Measurements from ENCODE around the gene ANGPT4.
A peak's percentile ranks its signal among the peaks of the same experiment; 100 is the strongest.

ANGPT4 gene, protein sequence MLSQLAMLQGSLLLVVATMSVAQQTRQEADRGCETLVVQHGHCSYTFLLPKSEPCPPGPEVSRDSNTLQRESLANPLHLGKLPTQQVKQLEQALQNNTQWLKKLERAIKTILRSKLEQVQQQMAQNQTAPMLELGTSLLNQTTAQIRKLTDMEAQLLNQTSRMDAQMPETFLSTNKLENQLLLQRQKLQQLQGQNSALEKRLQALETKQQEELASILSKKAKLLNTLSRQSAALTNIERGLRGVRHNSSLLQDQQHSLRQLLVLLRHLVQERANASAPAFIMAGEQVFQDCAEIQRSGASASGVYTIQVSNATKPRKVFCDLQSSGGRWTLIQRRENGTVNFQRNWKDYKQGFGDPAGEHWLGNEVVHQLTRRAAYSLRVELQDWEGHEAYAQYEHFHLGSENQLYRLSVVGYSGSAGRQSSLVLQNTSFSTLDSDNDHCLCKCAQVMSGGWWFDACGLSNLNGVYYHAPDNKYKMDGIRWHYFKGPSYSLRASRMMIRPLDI

DNA sequence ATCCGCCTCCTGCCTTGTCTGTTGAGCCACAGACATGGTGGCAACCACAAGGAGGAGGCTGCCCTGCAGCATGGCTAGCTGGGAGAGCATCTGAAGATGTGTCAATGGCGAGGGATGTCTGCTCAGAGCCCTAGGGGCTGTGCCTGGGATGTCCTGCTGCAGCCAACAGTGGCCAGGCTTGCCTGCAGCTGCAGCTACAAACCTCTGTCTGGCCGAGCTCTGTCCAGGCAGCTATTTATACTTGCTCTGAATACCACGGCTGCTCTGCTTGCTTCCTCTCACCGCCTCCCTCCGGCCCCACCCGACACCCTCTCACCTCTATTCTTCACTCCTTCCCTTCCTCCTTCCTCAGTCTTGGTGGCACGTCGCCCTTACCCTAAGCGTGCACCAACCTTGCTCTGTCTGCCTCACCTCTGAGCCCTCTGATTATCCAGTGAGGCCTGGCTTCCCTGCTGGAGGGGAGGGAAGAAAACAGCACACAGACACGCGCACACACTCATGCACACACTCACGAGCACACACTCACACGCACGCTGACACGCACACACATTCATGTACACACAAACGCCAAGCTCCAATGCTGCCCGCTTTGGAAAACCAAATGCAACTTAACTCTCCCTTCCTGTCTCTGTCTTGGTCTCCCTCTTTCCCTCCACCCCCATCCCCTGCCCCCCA is at the start of gene ANGPT4:
Gene ANGPT4, minus strand, starts transcription at position 210 of the 675 bp plus-strand sequence. Its CDS starts 120 bp downstream, at position 90.
- DNase-seq, result no peak

DNA sequence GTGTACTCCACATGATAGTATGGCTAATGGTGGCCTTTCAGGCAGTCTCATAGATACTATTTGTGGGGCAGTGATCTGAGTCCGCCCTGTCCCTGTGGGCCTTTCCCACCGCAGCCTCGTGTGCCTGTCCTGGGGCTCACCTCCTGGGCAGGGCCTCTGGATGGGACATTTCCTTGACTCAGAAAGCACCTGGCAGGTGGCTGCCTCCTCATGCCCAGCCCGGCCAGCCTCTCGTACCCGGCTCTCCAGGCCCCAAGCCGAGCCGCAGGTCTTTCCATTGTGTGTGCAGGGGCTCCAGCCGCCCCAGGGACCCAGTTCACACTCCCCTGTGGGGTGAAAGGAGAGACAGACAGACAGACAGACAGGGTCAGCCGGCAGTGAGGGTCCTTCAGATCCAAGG is 47.7 kb upstream of the ANGPT4 start:
- no peak for DNase-seq

DNA sequence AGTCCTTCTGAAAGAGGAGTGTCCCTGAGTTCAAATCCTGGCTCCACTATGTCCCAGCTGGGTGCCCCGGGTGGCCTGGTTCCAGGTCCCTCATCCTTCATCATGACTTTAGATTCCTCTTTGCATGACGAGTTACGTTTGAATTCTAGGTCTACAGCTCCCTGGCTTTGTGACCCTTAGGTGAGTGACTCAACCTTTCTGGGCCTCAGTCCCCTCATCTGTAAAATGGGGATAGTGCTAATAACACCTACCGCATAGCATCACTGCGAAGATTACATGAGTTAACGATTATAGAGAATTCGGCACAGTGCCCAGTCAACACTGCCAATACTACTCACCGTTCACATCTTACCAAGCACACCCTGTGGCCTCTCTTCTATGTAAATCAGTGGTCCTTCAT is 46.5 kb upstream of the ANGPT4 start:
- DNase-seq, result no peak

DNA sequence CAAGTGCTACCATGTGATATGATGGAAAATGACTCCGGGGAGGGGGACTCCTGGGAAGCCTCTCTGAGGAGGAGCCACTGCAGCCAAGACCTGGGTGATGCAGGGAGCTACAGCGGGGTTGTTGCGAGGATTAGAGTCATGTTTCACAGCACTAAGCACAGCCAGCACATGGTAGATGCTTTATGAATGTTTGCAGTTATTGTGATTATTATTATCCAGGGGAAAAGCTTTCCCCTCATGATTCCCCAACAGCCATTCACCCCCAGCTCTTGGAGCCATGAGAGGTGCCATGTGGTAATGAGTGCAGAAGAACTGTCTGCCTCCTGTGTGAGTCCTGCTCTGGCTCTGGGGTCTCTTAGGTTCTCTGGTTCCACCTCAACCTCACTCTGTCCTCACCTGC is 46.1 kb upstream of the ANGPT4 start:
- no peak for DNase-seq

DNA sequence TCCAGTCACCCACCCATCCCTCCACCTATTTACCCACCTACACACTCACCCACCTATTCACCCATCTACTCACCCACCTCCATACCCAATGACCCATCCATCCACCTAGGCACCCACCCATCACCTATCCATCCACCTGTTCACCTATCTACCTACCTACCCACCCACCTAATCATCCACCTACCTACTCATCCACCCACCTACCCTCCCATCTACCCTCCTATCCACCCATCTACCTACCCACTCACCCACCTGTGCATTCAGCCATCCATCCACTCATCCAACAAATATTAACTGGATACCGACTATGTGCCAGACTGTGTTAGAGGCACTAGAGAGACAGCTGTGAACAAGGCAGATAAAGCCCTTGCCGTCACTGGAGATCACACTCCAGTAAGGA is 45.6 kb upstream of the ANGPT4 start:
- DNase-seq, result no peak

DNA sequence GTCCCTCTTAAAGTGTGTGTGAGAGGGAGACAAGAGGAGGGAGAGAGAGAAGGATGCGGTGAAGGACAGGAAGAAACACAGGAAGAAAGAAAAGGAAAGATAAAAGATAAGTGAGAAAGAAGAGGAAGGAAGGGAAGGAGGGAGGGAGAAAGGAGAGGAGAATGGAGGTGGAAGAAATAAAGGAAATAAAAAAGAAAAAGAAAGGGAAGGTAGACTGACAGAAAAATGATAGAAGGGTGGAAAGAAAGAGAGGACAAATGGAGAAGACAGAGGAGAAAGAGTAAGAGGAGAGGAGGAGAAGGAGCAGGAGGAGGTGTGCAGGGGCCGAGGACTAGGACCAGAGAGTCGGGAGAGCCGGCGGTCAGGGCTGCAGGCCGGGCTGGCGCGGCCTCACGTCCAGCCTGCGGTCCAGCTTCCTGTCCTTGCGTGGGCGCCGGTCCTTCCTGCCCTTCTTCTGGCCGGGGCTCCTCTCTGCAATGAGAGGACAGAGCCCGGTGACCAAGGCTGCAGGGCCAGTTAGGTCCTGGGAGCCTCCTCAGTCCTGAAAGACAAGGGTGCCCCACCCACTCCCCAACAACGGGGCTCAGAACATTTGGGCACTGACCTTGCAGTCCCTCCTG is 44.0 kb upstream of the ANGPT4 start:
- DNase-seq, result no peak

DNA sequence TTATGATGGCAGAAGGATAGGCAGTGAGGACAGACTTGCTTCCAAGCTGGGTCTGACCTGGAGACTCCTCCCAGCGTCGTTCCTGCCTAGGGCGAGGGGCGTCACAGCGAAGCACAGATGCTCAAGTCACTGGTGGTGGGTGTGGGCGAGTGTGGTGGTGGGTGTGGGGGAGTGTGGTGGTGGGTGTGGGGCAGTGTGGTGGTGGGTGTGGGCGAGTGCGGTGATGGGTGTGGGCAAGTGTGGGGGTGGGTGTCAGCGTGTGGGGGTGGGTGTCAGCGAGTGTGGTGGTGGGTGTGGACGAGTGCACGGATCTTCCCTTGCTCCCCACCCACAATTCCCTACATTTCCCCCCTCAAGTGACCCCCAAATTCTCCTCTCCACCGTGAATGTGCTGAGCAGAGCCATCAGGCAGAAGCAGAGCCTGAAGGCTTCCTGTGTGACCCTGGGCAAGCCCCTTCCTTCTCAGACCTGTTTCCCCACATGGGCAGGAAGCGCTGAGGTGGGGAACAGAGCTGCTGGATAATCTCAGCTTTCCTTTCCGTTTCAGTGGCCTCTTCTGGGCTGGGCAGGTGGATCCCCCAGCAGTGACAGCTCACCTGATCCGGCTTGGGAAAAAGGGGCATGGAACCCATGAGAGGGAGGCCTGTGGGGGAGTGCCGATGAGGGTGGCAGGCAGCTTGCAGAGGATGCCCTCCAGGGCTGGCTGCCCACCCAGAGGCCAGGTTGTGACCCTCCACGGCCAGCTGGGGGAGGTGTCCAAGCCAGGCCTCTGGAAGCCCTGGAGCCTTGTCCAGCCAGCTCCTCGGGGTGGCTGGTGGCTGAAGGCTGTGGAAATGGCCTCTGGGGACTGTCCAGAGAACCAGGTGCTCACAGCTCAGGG is 43.0 kb upstream of the ANGPT4 start:
- DNase-seq, result no peak

DNA sequence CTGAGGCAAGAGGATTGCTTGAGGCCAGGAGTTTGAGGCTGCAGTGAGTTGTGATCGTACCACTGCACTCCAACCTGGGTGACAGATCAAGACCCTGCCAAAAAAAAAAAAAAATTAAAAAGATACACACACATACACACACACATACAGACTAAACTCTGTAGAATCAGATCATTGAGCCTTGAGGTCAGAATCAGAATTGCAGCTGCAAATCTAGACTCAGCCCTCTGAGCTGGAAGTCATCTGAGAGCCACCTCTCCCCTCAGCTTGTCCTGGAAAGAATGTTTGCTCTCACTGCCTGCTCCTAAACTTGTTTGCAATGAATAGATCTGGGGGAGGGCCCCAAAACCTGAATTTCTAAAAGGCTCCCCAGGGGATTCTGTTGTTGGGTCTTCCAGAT is 41.4 kb upstream of the ANGPT4 start:
- DNase-seq, result no peak

DNA sequence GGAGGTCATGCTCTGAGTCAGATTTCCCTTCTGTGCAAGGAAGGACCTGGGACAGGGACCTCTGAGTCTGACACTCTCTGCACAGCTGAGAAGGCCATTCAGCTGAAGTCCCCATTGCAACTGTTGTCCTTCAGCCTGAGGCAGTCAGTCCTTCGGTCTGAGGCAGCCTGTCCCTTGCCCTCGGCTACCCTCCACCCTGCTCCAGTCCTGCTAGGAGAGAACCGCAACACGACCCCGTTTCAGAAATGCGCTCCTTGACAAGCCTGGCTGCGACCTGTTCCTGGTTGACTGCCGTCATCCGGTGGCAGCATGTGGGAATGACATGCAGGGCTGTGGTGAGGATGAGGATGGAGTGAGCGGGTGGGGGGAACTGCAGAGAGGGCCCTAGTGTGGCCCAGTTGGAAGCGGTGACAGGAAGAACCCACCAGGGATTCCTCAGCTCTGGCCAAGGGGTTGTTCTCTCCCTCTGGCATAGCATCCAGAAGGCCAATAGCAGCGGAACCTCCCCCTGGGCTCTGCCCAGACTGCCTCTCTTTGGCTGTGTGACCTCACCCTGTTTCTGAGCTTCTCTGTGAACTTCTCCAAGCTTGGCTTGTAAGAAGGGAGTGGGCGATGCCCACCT is 40.3 kb upstream of the ANGPT4 start:
- peak; percentile 25 for DNase-seq

DNA sequence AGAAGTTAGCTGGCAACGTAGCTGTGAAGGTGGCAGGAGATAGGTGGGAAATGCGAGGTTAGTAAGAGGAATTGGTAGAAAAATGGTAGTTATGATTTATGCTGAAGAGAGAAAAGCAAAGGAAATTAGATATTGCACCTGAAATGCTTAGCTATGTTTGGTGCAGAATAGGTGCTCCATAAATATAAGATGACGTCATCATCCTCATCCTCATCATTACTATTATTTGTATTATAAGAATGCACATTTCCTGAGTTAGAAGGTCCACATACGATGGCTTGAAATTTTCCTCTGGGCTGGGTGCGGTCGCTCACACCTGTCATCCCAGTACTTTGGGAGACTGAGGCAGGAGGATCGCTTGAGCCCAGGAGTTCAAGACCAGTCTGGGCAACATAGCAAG is 39.5 kb upstream of the ANGPT4 start:
- no peak for DNase-seq

DNA sequence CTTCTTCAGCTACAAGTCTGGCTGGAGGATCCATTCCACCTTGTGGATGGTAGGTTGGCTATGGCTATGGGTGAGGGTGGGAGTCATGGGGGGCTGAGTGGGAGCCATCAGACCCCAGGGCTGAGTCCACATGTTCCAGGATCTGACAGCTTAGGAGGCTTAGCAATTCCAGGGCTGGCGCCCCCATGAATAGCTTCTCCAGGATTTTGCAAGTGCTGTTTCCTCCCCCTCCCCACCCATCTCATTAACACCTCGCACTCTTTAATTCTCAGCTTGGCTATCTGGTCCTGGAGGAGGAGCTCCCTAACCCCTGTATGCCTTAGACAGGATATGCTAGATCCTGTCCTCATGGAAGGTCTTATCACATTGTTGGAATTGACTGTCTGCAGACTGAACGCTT is 39.0 kb upstream of the ANGPT4 start:
- DNase-seq, result no peak

DNA sequence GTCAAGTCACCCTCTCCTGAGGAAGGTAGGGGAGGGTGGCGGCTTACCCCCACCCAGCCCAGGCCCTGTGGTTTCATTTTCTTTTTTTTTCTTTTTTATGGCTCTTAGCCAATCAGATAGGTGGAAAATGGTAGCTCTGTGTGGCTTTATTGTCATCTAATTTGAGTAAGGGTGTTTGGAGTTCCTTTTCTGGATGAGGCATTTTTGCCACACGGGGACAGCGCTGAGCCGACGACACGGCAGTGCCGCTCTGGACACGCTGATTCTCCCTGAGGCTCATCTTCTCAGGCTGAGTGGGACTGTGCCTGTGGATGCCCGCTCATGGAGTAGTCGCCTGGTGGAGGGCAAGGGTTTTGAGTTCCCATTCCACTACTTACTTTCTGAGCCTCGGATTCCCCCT is 37.6 kb upstream of the ANGPT4 start:
- no peak for DNase-seq

DNA sequence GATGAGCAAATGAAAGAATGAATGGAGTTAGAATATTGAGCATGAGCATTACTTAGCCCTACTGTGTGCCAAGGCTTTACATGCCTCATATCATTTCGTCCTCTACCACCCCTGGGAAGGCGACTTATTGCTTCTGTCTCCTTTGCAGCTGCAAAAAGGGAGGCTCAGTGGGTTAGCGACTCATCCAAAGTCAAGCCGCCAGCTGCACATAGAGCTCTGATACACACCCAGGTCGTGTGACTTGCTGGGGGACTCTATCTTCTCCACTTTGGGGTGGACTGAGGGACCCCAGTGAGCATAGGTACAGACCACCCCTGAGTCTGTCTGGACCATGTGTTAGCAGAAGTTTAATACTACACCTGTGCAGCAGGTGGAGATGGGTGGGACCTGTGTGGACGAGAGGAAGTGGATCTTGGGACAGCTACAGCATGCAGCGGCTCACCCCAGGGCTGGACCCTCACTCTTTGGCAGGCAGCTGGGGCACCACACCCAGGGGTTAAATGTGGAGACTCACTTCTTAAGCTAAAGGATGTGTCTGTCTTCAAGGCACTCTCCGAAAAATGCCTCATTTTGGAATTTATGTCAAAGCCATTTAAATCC is 36.2 kb upstream of the ANGPT4 start:
- no peak for DNase-seq

DNA sequence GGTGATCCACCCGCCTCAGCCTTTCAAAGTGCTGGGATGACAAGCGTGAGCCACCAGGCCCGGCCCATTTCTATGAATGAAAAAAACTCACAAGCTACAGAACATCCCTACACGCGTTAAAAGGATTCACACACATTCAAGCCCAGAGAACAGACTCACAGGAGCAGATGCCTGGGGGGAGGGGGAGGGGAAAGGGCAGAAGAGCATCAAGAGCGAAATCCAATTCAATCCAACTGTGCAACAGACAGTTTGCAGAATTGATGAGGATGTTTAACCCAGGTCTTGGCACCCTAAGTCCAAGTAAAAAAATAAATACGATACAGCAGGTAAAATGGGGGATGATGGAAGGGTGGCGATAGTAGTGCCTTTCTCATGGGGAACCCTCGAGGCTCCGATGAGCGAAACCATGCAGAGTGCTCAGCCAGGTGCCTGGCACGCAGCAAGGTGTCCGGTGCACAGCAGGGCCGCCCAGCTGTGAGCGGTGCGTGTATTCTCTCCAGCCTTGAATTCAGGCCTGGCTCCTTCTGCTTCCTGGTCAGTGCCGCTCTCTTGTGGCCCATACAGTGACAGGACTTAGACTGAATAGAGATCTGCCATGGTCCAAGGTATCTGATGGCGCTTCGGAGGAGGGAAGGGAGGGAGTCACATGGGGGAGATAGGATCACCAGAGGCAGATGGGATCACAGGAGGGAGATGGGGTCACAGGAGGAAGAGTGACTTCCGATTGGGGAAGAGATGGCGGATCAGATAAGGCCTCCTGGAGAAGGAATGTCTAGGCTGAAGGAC is 35.4 kb upstream of the ANGPT4 start:
- no peak for DNase-seq

DNA sequence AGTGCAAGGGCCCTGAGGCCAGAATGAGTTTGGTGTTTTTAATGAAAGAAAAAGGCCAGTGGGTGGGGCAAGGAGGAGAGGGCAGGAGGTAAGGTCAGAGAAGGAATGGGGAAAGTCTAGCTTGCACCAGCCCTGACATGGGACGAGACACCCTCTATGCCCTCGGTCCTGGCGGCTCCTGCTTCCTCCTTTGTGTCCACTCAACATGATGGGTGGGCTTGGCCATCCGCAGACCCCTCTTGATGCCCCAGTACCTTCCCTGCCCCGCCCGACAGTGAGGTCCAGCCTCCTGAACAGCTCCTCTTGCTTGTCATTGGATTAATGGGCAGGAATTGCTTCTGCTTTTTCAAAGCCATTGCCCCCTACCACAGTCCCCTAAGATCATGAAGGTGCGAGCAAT is 33.6 kb upstream of the ANGPT4 start:
- DNase-seq, result no peak

DNA sequence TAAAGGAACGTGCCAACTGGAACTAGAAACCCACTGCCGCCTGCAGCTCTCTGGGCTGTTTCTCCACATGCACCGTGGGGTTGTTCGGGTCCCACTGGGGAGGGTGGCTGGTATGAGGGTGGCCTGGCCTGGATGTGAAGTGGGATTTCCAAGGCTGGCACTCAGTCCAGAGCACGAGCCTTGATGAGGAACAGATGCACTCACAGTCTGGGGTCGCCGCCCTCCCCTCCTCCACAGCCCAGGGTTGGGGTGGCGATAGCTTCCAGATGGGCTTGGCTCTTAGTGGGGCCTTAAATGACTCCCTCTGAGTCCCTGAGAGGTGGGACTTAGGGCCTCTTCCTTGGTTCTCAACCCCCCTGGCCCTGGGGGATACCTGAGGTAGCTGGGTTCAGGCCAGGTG is 30.7 kb upstream of the ANGPT4 start:
- DNase-seq, result no peak

DNA sequence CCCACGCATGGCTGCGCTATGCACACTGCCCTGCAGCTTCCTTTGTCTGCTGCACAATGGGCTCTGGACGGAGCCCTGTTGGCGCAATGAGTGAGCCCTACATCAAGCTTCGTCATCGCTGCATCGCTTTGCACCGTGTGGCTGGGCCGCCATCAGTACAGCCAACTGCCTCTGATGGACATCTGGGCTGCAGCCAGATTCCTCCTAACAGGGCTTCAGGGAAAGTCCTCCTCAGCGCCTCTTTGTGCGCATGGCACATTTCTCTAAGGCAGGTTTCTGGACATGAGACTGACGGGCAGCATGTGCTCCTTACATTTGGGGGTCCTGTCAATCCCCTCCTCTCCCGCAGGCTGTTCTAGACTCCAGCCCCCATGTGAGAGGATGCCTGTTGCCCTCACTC is 29.7 kb upstream of the ANGPT4 start:
- no peak for DNase-seq

DNA sequence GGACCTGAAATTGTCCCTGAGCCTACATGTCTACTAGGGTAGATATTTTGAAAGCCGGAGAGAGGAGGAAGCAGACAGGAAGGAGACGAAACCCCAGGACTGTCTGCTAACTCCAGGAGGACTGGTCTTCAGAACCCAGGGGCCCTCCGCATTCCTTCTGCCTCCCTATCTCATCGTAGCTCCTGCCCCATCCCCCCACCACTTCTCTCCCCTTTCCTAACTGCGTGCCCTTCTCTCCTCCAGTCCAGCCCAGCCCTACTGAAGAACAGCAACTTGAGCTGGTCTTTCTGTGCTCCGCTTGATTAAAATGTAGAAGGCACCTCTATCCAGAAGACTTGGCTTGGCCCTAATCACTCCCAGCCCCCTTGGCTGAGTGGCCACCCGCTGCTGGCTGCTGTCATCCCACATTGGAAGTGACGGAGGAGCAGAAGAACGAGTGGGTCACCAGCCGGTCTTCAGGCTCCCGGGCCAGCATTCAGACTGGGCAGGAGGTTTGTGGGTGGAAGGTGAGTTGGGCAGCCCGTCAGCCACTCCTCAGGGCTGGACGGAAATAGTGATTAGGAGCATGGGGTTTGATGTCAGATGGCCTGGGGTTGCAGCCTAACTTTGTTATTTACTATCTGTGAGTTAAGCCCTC is 28.8 kb upstream of the ANGPT4 start:
- DNase-seq, result no peak

DNA sequence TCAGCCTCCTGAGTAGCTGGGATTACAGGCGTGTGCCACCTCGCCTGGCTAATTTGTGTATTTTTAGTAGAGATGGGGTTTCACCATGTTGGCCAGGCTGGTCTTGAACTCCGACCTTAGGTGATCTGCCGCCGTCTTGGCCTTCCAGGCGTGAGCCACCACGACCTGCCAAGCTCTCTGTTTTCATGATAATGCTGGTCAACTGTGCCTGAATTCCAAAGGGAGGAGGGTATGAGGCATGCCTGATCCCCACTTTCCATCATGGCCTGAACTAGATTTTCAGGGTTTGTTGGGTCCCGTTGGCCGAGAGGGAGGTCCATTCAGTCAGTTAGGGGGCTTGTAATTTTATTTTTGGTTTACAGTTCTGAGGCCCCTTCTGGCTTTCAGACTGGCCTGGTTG is 28.0 kb upstream of the ANGPT4 start:
- no peak for DNase-seq

DNA sequence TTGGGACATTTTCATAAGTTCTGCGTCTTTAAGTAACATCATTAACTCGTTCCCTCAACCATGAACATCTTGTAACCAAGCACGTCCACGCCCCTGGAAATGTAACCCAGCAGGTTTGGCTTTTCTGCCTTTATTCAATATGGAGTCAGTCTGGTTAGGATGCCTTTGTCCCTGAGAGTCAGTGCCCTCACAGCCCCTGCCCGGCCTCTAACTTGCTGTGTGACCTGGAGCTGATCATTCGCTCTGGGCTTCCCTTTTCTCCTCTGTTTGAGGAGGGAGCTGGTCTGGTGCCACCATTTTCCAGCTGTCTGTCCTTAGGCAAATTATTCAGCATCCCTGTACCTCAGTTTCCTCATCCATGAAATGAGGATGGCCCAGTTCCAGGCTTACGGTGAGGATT is 26.5 kb upstream of the ANGPT4 start:
- no peak for DNase-seq

DNA sequence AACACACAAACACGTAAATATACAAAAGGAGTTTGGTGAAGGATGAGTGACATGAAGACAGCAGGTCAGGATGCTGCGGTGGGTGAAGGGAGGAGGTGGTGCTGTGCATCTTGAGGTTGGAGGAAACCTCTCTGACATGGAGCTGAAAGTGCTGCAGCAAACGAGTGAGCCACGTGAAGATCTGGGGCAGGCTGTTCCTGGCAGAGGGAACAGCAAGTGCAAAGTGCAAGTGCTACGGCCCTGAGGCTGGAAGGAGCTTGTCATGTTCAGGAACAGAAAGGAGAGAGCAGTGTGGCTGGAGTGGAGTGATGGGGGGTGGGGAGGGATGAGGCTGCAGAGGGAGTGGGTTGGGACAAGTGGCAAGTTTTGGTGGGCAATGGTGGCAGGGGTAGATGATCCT is 24.8 kb upstream of the ANGPT4 start:
- no peak for DNase-seq
